22Rv1 (cell line): ENCODE results near the gene IRF4.

Source experiments
- CTCF ChIP-seq: fragments of 450-650 bp; IDR thresholded peaks from 2 replicates; pipeline ENCODE4 v1.5.1; 2017; ENCODE audit warnings: mild to moderate bottlenecking
- ZFX ChIP-seq: fragments of 450-650 bp; IDR thresholded peaks from 2 replicates; pipeline ENCODE4 v1.6.1; 2017; ENCODE audit warnings: antibody characterized with exemption, borderline replicate concordance

- TF ChIP-seq CTCF (no peak), ZFX (no peak)
These were observed 28.7 kb upstream of the IRF4 start for GRCh38 chr6:362924-363249.
